Lung (tissue), 12 donors: ENCODE data around the gene CEP85L. TPM values are rescaled to one million over a fixed set of nuclear protein-coding genes. Genes with fewer than 3 reads are reported as not detected.
A peak's percentile ranks its signal among the peaks of the same experiment; 100 is the strongest.

Experiments used
- ATAC-seq: fragments of 200-7000 bp; cut with Tn5 transposase; one replicate; pipeline ENCODE4 v1.9.1; 2020; ENCODE audit warnings: moderate number of reproducible peaks; ENCODE audit not compliant: insufficient read depth, low FRiP score
- DNase-seq, 3 donors: peaks; one replicate each; pipeline ENCODE4 v3.0.0-alpha.2; 2013 to 2017
- H3K27ac ChIP-seq, 2 donors: one replicate each; pipeline ENCODE4 v1.5.1; 2013; ENCODE audit warnings: mild to moderate bottlenecking in 2 of 2, moderate library complexity in 2 of 2, control low read depth in 1 of 2, inconsistent platforms in 1 of 2, low read depth in 1 of 2, low read length in 1 of 2
- H3K27me3 ChIP-seq, 3 donors: one replicate each; pipeline ENCODE4 v1.5.1; 2013; ENCODE audit warnings: low read length in 2 of 3; ENCODE audit not compliant: control insufficient read depth in 3 of 3, insufficient read depth in 3 of 3
- H3K36me3 ChIP-seq, 4 donors: one replicate each; pipeline ENCODE4 v1.5.1; 2013; ENCODE audit warnings: low read length in 4 of 4, mild to moderate bottlenecking in 1 of 4, moderate library complexity in 1 of 4; ENCODE audit not compliant: control insufficient read depth in 4 of 4, insufficient read depth in 4 of 4
- H3K4me1 ChIP-seq, 5 donors: one replicate each; pipeline ENCODE4 v1.5.1; 2013; ENCODE audit warnings: low read length in 5 of 5, mild to moderate bottlenecking in 2 of 5, moderate library complexity in 1 of 5; ENCODE audit not compliant: control insufficient read depth in 5 of 5, insufficient read depth in 5 of 5
- H3K4me3 ChIP-seq: one replicate; pipeline ENCODE4 v1.5.1; 2013; ENCODE audit warnings: mild to moderate bottlenecking, control low read depth, moderate library complexity
- H3K9ac ChIP-seq, 2 donors: one replicate each; pipeline ENCODE4 v1.5.1; 2013; ENCODE audit warnings: low read length in 2 of 2, control low read depth in 1 of 2; ENCODE audit not compliant: insufficient read depth in 1 of 2
- H3K9me3 ChIP-seq, 4 donors: one replicate each; pipeline ENCODE4 v1.5.1; 2013; ENCODE audit warnings: low read length in 3 of 4, mild to moderate bottlenecking in 1 of 4, moderate library complexity in 1 of 4; ENCODE audit not compliant: control insufficient read depth in 4 of 4, insufficient read depth in 3 of 4
- WGBS, 2 donors: extraction: QIAGEN DNeasy Blood & Tissue Kit; methylation state at CpG; one replicate each; pipeline ENCODE4 v1.1.7; 2013; 5-methylcytosine and 5-hydroxymethylcytosine counted together
- polyA plus RNA-seq, 2 donors: library from polyadenylated mRNA; stranded (reverse); fragments of 200-250 nt; gene quantifications; one replicate each; pipeline ENCODE4 v1.2.1, GENCODE V29; 2013
- total RNA-seq, 2 donors: library from RNA; depleted of rRNA in 1 of 2; stranded (reverse); fragments of >200 nt in 1 of 2; gene quantifications; one replicate each; pipeline ENCODE4 v1.2.1, GENCODE V29; 2014 to 2021
- TF ChIP-seq, protein P1 (sequence below): IDR thresholded peaks from 2 replicates; pipeline ENCODE4 v1.5.1; 2012; ENCODE audit warnings: mild to moderate bottlenecking; ENCODE audit errors: control extremely low read depth, extremely low read depth
- donor health status: control.
- donor health status: control.
- donor health status: Bipolar disorder and iron deficiency.
- donor health status: healthy.
- donor health status: DM: yes; HTN: yes; CAD: no.

Gene CEP85L
- total and polyA plus RNA-seq, 4 donors: 1.3 to 40.8 (median 7.1) TPM

- H3K27ac ChIP-seq: no peak overlapping the region
- H3K4me3 ChIP-seq: no peak overlapping the region
- no peak overlapping the region for H3K9ac ChIP-seq
- no peaks in the 10 kb centered on the region for H3K27me3 ChIP-seq
- H3K36me3 ChIP-seq: no peaks in the 10 kb centered on the region
- H3K9me3 ChIP-seq: no peaks in the 10 kb centered on the region
- no peak for ATAC-seq
- DNase-seq: peak in 2 of 3 donors; percentile 37 to 43
- TF ChIP-seq, protein P1, sequence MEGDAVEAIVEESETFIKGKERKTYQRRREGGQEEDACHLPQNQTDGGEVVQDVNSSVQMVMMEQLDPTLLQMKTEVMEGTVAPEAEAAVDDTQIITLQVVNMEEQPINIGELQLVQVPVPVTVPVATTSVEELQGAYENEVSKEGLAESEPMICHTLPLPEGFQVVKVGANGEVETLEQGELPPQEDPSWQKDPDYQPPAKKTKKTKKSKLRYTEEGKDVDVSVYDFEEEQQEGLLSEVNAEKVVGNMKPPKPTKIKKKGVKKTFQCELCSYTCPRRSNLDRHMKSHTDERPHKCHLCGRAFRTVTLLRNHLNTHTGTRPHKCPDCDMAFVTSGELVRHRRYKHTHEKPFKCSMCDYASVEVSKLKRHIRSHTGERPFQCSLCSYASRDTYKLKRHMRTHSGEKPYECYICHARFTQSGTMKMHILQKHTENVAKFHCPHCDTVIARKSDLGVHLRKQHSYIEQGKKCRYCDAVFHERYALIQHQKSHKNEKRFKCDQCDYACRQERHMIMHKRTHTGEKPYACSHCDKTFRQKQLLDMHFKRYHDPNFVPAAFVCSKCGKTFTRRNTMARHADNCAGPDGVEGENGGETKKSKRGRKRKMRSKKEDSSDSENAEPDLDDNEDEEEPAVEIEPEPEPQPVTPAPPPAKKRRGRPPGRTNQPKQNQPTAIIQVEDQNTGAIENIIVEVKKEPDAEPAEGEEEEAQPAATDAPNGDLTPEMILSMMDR: no peak
- peaks cover 0 to 34% (median 0%) of the 10 kb centered on the region in 5 donors for H3K4me1 ChIP-seq
- WGBS, 2 donors: 68 to 88% methylated on average over 1 of the region's 1 CpG
Measured at GRCh38 chr6:118667988-118668387, 16.6 kb upstream of the CEP85L start.

DNA sequence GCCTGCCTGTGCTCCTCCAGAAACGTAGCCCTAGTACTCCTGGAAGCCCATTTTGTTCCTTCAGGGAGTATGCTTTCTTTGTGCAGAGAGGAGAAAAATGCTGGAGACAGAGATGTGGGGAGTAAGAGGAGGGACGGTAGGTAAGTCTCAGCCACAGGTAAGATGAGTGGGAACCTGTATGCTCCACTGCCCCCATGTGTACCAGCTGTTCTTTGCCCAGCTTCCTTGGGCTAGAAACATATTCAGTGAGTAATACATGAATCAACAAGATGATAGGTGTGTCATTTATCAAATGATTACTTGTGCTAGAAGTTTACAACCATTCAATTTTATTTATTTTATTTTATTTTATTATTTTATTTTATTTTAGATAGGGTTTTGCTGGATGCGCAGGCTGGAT lies 13.6 kb upstream of the CEP85L start:
- Histone ChIP-seq H3K27ac (no peak overlapping the region), H3K4me3 (no peak overlapping the region), H3K9ac (no peak overlapping the region), H3K27me3 (no peaks in the 10 kb centered on the region), H3K4me1 (peaks cover 0 to 39% (median 3%) of the 10 kb centered on the region in 5 donors), H3K36me3 (no peaks in the 10 kb centered on the region), H3K9me3 (no peaks in the 10 kb centered on the region)
- DNase-seq (no peak), ATAC-seq (no peak)
- WGBS, 2 donors: 57 to 60% methylated on average over 3 of the region's 3 CpGs
- TF ChIP-seq, protein P1: no peak

DNA sequence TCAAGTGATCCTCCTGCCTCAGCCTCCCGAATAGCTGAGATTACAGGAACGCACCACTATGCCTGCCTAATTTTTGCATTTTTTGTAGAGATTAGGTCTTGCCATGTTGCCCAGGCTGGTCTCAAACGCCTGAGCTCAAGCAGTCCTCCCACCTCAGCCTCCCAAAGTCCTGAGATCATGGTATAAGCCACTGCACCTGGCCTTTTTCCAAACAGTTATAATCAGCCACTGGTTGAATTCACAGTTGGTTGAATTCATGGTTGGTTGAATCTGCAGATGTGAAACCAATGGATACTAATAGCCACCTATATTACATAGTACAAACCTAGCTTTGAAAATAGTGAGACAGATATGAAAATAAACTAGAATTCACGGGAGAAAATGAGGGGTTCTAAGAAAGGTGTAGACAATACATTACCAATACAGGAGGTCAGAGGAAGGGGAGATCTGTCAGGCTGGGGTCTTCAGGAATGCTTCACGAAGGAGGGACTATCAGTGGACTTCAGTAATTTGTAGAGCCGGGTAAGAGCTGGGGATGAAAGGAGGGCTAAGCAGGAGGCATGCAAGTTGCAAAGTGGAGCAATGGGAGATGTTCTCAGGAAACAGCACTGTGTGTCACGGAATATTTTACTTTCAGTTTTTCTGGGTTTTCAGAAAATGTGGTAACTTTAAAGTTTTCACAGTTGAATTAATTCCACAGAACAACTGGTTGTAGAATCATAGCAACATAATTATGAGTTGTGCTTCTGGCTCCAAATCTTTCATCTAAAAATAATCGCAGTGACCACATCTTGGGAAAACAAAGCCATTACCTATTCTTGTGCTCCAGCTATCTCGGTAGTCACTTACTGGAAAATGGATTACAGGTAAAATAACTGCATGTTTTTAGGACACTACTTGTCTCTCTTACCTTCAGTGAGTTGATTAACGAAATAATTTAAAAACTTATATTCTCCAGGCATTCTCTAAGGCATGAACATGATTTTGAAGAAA lies 12.9 kb upstream of the CEP85L start:
- Histone ChIP-seq H3K27ac (no peak overlapping the region), H3K4me1 (peaks cover 0 to 42% (median 5%) of the 10 kb centered on the region in 5 donors), H3K9me3 (no peaks in the 10 kb centered on the region), H3K27me3 (no peaks in the 10 kb centered on the region), H3K36me3 (no peaks in the 10 kb centered on the region), H3K4me3 (no peak overlapping the region), H3K9ac (no peak overlapping the region)
- WGBS, 2 donors: 79 to 89% methylated on average over 10 of the region's 10 CpGs
- no peak for DNase-seq
- TF ChIP-seq, protein P1: no peak
- ATAC-seq: no peak
